H9 (cell line): ENCODE results near the gene PRKCZ. TPM values are rescaled to one million over a fixed set of nuclear protein-coding genes. Genes with fewer than 3 reads are reported as not detected.

Experiments
- DNase-seq: peaks from one replicate; pipeline ENCODE4 v3.0.0-alpha.2; 2017
- H2AFZ ChIP-seq: one replicate; pipeline ENCODE4 v1.6.1; 2013; ENCODE audit warnings: mild to moderate bottlenecking, low read length, control low read depth, moderate library complexity
- H2AK5ac ChIP-seq: 2 replicates; pipeline ENCODE4 v1.6.1; 2013; ENCODE audit warnings: low read length, control low read depth, mixed read lengths; ENCODE audit not compliant: insufficient read length
- H2BK120ac ChIP-seq: one replicate; pipeline ENCODE4 v1.6.1; 2013; ENCODE audit warnings: low read depth, mild to moderate bottlenecking, low read length, control low read depth, inconsistent platforms; ENCODE audit not compliant: poor library complexity, severe bottlenecking
- H2BK12ac ChIP-seq: 2 replicates; pipeline ENCODE4 v1.6.1; 2013; ENCODE audit warnings: low read length, control low read depth, mixed read lengths, low read depth; ENCODE audit not compliant: insufficient read length
- H2BK15ac ChIP-seq: 2 replicates; pipeline ENCODE4 v1.6.1; 2013; ENCODE audit warnings: low read depth, low read length, control low read depth
- H2BK20ac ChIP-seq: one replicate; pipeline ENCODE4 v1.6.1; 2013; ENCODE audit warnings: low read depth, mild to moderate bottlenecking, low read length, control low read depth, inconsistent platforms; ENCODE audit not compliant: poor library complexity, severe bottlenecking
- H2BK5ac ChIP-seq: 2 replicates; pipeline ENCODE4 v1.6.1; 2013; ENCODE audit warnings: low read length, control low read depth, mixed read lengths; ENCODE audit not compliant: insufficient read length
- H3K14ac ChIP-seq: 2 replicates; pipeline ENCODE4 v1.6.1; 2013; ENCODE audit warnings: low read length, control low read depth; ENCODE audit not compliant: insufficient read depth
- H3K18ac ChIP-seq: 2 replicates; pipeline ENCODE4 v1.6.1; 2013; ENCODE audit warnings: low read depth, mild to moderate bottlenecking, mixed read lengths, low read length, control low read depth; ENCODE audit not compliant: insufficient read length
- H3K23ac ChIP-seq: 2 replicates; pipeline ENCODE4 v1.6.1; 2013; ENCODE audit warnings: low read length, control low read depth, mixed read lengths, low read depth; ENCODE audit not compliant: insufficient read length
- H3K23me2 ChIP-seq: 2 replicates; pipeline ENCODE4 v1.6.1; 2013; ENCODE audit warnings: low read depth, mild to moderate bottlenecking, mixed read lengths, low read length, control low read depth; ENCODE audit not compliant: insufficient read length, poor library complexity, severe bottlenecking
- H3K27ac ChIP-seq: 2 replicates; pipeline ENCODE4 v1.5.1; 2013; ENCODE audit warnings: low read length, control low read depth, mixed read lengths, low read depth; ENCODE audit not compliant: insufficient read length
- H3K27me3 ChIP-seq: 2 replicates; pipeline ENCODE4 v1.6.1; 2013; ENCODE audit warnings: low read length, control low read depth, inconsistent platforms; ENCODE audit not compliant: insufficient read depth
- H3K4ac ChIP-seq: 2 replicates; pipeline ENCODE4 v1.6.1; 2013; ENCODE audit warnings: low read depth, mild to moderate bottlenecking, control low read depth, inconsistent platforms, low read length, moderate library complexity
- H3K4me1 ChIP-seq: 2 replicates; pipeline ENCODE4 v1.6.1; 2013; ENCODE audit warnings: low read length, control low read depth, inconsistent platforms; ENCODE audit not compliant: insufficient read depth
- H3K4me2 ChIP-seq: 2 replicates; pipeline ENCODE4 v1.6.1; 2013; ENCODE audit warnings: low read length, control low read depth, mixed read lengths; ENCODE audit not compliant: insufficient read length, insufficient read depth
- H3K56ac ChIP-seq: 2 replicates; pipeline ENCODE4 v1.6.1; 2013; ENCODE audit warnings: low read depth, mild to moderate bottlenecking, mixed read lengths, low read length, control low read depth; ENCODE audit not compliant: insufficient read length
- H3K79me1 ChIP-seq: 2 replicates; pipeline ENCODE4 v1.6.1; 2013; ENCODE audit warnings: low read depth, mild to moderate bottlenecking, moderate library complexity, low read length, control low read depth, inconsistent platforms; ENCODE audit not compliant: insufficient read depth, poor library complexity, severe bottlenecking
- H3K79me2 ChIP-seq: 2 replicates; pipeline ENCODE4 v1.6.1; 2013; ENCODE audit warnings: low read length, control low read depth, inconsistent platforms; ENCODE audit not compliant: insufficient read depth
- H3K9ac ChIP-seq: 2 replicates; pipeline ENCODE4 v1.6.1; 2013; ENCODE audit warnings: low read length, control low read depth, mixed read lengths; ENCODE audit not compliant: insufficient read length; ENCODE audit errors: extremely low read depth
- H3K9me3 ChIP-seq: one replicate; pipeline ENCODE4 v1.6.1; 2013; ENCODE audit warnings: low read depth, low read length, inconsistent platforms; ENCODE audit not compliant: control insufficient read depth
- H3T11ph ChIP-seq: one replicate; pipeline ENCODE4 v1.6.1; 2013; ENCODE audit warnings: mild to moderate bottlenecking, low read length, control low read depth, inconsistent platforms
- H4K20me1 ChIP-seq: one replicate; pipeline ENCODE4 v1.6.1; 2013; ENCODE audit not compliant: control insufficient read depth, insufficient read length, insufficient read depth
- H4K5ac ChIP-seq: 2 replicates; pipeline ENCODE4 v1.6.1; 2013; ENCODE audit warnings: low read depth, mild to moderate bottlenecking, mixed read lengths, low read length, control low read depth; ENCODE audit not compliant: insufficient read length
- H4K8ac ChIP-seq: replicated peaks from 2 replicates; pipeline ENCODE4 v1.6.1; 2013; ENCODE audit warnings: low read length, control low read depth, mixed read lengths, low read depth; ENCODE audit not compliant: insufficient read length
- H4K91ac ChIP-seq: 2 replicates; pipeline ENCODE4 v1.6.1; 2013; ENCODE audit warnings: low read depth, mild to moderate bottlenecking, moderate library complexity, mixed read lengths, low read length, control low read depth; ENCODE audit not compliant: insufficient read length
- H3K27ac Mint-ChIP-seq, 3 experiments: 2 replicates in 2 of 3; 3 replicates in 1 of 3; pipeline ENCODE4 v1.8.0; 2020 to 2021; ENCODE audit warnings: mixed read lengths in 3 of 3, mild to moderate bottlenecking in 1 of 3, moderate library complexity in 1 of 3
- H3K27me3 Mint-ChIP-seq: 2 replicates; pipeline ENCODE4 v1.8.0; 2021; ENCODE audit warnings: low read depth, mild to moderate bottlenecking, moderate library complexity, mixed read lengths
- H3K36me3 Mint-ChIP-seq, 3 experiments: 2 replicates in 2 of 3; 3 replicates in 1 of 3; pipeline ENCODE4 v1.8.0; 2020 to 2021; ENCODE audit warnings: low read depth in 3 of 3, mixed read lengths in 3 of 3; ENCODE audit not compliant: insufficient read depth in 1 of 3
- H3K4me1 Mint-ChIP-seq, 2 experiments: 2 replicates each; pipeline ENCODE4 v1.8.0; 2020; ENCODE audit warnings: mixed read lengths in 2 of 2
- H3K4me3 Mint-ChIP-seq, 2 experiments: 2 replicates in 1 of 2; 3 replicates in 1 of 2; pipeline ENCODE4 v1.8.0; 2020 to 2021; ENCODE audit warnings: mild to moderate bottlenecking in 2 of 2, mixed read lengths in 2 of 2, moderate library complexity in 1 of 2
- H3K9me3 Mint-ChIP-seq, 2 experiments: 2 replicates in 1 of 2; 3 replicates in 1 of 2; pipeline ENCODE4 v1.8.0; 2020; ENCODE audit warnings: mild to moderate bottlenecking in 2 of 2, mixed read lengths in 2 of 2, moderate library complexity in 1 of 2
- WGBS: extraction: QIAGEN DNeasy Blood & Tissue Kit; methylation state at CpG from one replicate; pipeline ENCODE4 v1.1.7; 2013; ENCODE audit warnings: missing lambda C conversion rate, low lambda C conversion rate, mixed read lengths; ENCODE audit not compliant: insufficient read length; ENCODE audit errors: extremely low coverage; 5-methylcytosine and 5-hydroxymethylcytosine counted together
- total RNA-seq: library from RNA; stranded (reverse); gene quantifications from 2 replicates; pipeline ENCODE4 v1.2.1, GENCODE V29; 2021
- TF ChIP-seq, protein P1 (sequence below): fragments of 200-600 bp; sonication (generic); conservative IDR thresholded peaks from 3 replicates; pipeline ENCODE4 v1.8.0; 2021; ENCODE audit warnings: antibody characterized with exemption, mild to moderate bottlenecking

The PRKCZ gene
- total RNA-seq, 1 experiment from 2014 or later, result 48.4 TPM

DNA sequence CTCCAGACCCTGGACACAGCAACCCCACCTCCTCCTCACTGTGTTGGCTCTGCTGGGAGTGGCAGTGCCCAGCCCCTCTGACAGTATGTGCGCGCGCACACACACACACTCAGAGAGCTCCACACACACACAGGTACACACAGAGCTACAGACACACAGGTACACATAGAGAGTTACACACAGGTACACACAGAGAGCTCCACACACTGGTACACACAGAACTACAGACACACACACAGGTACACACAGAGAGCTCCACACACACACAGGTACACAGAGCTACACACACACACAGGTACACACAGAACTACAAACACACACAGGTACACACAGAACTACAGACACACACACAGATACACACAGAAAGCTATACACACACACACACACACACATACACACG is 6.3 kb upstream of the PRKCZ start:
- Mint-ChIP-seq H3K27me3 (peaks cover 16% of the 10 kb centered on the region), H3K4me3 (peak overlapping the region in 1 of 2 experiments; percentile 33; a peak in 2 of 5 replicates), H3K27ac (no peak overlapping the region), H3K4me1 (peaks cover 10 to 27% of the 10 kb centered on the region in 2 experiments), H3K9me3 (peaks cover 0 to 3% of the 10 kb centered on the region in 2 experiments; a peak in 2 of 5 replicates), H3K36me3 (no peaks in the 10 kb centered on the region; a peak in 1 of 7 replicates)
- Histone ChIP-seq H3K4me1 (no peaks in the 10 kb centered on the region), H3K18ac (no peak overlapping the region), H2BK20ac (no peak overlapping the region), H2BK15ac (no peak overlapping the region), H3T11ph (no peak overlapping the region), H4K91ac (no peak overlapping the region), H3K9me3 (no peaks in the 10 kb centered on the region), H2AK5ac (no peak overlapping the region), H3K23ac (no peak overlapping the region), H2BK12ac (no peak overlapping the region), H3K79me2 (no peaks in the 10 kb centered on the region), H3K79me1 (no peaks in the 10 kb centered on the region), H4K5ac (no peak overlapping the region), H3K27me3 (no peaks in the 10 kb centered on the region), H2AFZ (no peak overlapping the region), H2BK120ac (no peak overlapping the region), H2BK5ac (no peak overlapping the region), H3K9ac (no peak overlapping the region), H3K4me2 (no peak overlapping the region), H3K23me2 (peaks cover 3% of the 10 kb centered on the region), H3K27ac (no peak overlapping the region), H3K4ac (no peak overlapping the region), H3K56ac (no peak overlapping the region), H4K8ac (no peak overlapping the region), H4K20me1 (no peaks in the 10 kb centered on the region), H3K14ac (no peak overlapping the region; the same call in 1 of the 2 replicates)
- WGBS, result no CpG with 5 or more reads among the region's 4 CpGs
- DNase-seq, result no peak
- TF ChIP-seq, protein P1, sequence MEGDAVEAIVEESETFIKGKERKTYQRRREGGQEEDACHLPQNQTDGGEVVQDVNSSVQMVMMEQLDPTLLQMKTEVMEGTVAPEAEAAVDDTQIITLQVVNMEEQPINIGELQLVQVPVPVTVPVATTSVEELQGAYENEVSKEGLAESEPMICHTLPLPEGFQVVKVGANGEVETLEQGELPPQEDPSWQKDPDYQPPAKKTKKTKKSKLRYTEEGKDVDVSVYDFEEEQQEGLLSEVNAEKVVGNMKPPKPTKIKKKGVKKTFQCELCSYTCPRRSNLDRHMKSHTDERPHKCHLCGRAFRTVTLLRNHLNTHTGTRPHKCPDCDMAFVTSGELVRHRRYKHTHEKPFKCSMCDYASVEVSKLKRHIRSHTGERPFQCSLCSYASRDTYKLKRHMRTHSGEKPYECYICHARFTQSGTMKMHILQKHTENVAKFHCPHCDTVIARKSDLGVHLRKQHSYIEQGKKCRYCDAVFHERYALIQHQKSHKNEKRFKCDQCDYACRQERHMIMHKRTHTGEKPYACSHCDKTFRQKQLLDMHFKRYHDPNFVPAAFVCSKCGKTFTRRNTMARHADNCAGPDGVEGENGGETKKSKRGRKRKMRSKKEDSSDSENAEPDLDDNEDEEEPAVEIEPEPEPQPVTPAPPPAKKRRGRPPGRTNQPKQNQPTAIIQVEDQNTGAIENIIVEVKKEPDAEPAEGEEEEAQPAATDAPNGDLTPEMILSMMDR, result no peak
